ENCODE results near the gene IL36A.

Gene IL36A, protein sequence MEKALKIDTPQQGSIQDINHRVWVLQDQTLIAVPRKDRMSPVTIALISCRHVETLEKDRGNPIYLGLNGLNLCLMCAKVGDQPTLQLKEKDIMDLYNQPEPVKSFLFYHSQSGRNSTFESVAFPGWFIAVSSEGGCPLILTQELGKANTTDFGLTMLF

DNA sequence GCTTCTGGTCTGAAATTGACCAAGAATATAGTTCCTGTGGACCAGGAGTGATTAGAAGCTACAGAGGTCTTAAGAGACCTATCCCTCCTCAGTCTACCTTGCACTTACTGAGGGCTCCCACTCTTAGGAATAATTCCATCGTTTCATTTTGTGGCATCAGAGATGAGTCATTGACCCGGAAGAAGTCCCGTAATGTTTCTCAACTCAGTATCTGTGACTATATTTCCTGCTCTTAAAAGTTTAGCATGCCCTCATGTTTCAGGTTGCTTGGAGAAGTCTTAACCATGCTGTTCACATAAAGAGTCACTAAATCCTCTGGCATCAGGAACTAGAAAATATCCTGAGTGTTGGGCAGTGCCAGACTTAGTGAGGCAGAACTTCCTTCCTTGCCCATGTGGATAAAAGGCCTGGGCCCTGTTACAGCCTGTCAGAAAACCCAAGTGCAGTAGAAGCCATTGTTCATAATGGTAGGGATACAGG lies at the start of gene IL36A:
Gene IL36A, plus strand, starts transcription at position 430 of the 480 bp plus-strand sequence. CDS start 413 bp downstream, outside the sequence.
- no peak within 1 kb of the TSS for H3K4me3 ChIP-seq (ENCODE audit: low read depth, low read length)
- no peak for DNase-seq (ENCODE audit: low read depth)

DNA sequence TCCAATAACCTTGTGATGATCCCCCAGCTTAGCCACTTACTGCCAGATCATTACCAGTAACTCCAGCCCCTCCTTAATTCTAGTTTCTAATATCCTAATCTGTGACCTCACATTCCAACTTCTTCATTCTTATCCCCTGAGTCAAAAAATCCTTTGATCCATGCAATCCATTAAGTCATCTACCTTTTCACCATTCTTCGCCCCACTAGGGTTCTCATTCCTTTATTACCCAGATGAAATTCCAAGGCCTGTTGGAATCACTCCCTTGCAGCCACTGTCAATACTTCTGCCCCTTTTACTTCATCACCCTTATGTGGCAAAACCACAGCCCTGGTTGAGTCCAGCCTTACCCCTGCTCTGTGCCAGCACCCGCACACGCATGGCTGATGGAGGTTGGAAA lies 47.7 kb upstream of the IL36A start:
- DNase-seq (ENCODE audit: low read depth), result no peak
- H3K4me3 ChIP-seq (ENCODE audit: low read depth, low read length), result no peak overlapping the region

DNA sequence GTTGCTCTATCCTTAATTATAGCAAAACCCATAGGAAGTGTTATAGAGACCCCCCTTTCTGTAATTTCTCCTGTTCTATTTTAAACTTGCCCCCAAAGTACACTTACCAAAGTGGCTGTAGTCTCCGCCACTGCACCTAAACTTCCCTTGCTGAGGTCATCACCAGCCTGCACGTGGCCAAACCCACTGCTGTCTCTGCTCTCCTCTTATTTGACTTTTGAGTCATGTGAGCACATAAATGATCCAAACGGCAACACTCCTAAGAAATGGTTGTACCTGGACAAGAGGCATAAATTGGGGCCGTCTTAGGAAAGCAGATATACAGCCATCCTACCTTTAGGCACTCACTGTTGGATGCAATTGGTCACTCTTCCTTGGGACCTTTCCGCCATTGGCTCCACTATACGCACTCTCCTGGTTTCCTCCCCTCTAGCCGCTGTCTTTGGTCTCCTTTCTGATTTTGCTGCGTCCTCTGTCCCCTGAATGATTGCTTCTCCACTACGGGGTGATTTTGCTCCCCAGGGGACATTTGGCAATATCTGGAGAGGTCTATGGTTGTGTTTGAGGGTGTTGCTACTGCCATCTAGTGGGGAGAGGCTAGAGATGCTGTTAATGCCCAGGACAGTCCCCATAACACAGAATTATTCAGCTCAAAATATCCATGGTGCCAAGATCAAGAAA lies 46.7 kb upstream of the IL36A start:
- H3K4me3 ChIP-seq (ENCODE audit: low read depth, low read length), result no peak overlapping the region
- DNase-seq (ENCODE audit: low read depth), result peak; percentile 23

DNA sequence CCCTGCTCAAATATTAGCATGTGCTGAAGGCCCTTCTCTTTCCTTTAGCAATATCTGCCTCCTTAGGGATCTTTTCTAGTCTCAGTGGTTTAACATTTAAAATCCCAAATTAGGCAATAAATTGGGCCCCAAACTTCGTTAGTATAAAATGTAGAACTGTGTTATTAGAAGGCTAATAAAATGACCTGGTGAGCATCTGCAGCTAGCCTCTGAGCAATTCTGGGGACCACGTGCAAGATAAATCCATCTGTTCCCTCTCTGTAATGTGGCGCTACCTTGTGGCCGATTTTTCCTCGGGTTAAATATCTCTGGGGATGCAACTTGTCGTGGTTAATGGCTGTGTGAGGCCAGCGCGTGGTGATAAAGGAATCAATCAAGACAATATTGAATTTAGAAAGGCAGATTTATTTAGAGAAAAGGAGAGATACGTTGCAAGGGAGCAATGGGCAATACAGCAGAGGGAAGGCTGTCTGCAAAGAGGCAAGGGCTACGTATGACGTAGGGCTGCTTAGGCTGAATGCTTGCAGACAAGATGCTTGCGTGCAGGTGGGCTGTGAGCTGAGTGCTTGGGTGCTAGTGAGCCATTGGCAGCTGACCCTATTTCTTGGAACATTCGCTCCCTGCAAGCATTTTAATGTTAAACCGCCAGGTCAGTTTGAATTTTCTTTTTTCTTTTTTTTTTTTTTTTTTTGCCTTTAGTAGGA lies 46.0 kb upstream of the IL36A start:
- no peak overlapping the region for H3K4me3 ChIP-seq (ENCODE audit: low read depth, low read length)
- no peak for DNase-seq (ENCODE audit: low read depth)

DNA sequence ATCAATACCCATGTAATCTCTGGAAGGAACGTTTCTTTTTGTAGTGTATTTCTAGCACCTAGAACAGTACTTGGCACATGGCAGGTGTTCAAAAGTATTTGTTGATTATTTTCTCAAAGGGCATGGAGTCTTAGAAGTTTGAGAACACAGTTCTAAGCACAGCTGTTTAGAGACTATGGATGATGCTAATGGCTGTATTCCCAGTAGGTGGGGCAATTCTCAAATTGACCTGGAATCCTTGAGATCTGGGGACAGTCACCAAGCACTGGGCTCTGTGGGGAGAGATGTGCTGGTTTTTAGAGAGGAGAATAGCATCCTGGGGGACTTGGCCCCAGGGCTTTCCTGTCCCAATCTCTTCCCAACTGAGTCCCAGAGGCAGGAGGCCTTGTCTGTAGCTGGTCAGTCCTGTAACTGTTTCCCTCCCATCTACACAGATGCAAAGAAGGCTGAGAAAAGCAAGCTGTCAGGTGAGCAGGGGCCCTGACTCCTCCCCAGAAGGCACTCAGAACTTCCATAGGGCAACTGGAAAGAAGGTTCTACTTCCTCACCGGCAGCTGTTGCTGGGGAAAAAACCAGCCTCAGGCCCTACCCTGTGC lies 44.9 kb upstream of the IL36A start:
- no peak overlapping the region for H3K4me3 ChIP-seq (ENCODE audit: low read depth, low read length)
- no peak for DNase-seq (ENCODE audit: low read depth)

DNA sequence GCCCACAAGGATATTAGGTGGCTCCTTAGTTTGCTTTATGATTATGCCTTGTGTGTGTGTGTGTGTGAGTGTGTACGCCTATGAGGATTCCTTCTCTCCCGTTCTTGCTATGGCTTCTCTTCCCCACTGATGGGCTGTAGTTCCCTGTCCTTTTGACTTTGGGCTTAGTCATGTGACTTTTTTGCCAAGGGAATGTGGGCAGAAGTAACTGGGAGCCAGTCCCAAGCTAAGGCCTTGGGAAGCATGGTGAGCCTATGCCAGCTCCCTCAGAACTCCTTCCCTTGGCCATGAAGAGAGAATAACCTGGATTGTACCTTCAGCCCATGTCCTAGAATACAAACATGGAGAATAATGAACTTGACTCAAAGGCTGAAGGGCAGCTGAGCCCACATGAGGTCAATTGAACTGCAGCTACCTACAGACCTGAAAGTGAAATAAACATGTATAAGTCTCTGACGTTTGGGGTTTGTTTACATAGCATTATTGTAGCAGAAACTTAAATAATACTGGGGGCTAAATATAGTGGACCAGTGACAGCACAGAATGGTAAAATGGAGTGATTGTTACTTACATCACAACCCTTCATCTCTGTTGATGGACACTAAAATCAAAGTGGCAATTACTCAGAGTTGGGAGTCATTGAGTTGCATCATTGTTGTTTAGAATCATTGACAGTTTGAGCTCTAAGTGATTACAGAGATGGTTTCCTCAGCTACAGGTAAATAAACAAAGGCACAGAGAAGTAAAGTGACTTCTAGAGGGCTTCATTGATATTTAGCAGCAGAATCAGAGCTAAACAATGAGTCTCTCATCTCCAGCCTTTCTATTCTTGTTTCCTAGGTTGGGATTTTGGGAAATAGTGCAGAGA lies 42.7 kb upstream of the IL36A start:
- no peak overlapping the region for H3K4me3 ChIP-seq (ENCODE audit: low read depth, low read length)
- no peak for DNase-seq (ENCODE audit: low read depth)

DNA sequence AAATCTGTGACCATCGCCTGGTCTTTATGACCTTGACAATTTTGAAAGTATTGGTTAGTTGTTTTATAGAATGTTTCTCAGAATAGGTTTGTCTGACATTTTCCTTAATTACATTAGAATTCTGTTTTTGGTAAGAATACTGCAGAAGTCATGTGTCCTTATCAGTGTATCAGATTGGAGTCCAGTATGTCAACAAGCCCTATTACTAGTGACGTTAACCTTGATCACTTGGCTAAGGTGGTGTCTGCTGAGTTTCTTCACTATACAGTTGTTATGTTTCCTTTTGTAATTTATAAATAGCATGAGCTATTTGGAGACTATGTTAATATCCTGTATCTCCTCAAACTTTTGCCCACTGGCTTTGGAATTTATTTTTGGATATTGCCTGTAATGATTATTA lies 38.2 kb upstream of the IL36A start:
- H3K4me3 ChIP-seq (ENCODE audit: low read depth, low read length), result no peak overlapping the region
- no peak for DNase-seq (ENCODE audit: low read depth)

DNA sequence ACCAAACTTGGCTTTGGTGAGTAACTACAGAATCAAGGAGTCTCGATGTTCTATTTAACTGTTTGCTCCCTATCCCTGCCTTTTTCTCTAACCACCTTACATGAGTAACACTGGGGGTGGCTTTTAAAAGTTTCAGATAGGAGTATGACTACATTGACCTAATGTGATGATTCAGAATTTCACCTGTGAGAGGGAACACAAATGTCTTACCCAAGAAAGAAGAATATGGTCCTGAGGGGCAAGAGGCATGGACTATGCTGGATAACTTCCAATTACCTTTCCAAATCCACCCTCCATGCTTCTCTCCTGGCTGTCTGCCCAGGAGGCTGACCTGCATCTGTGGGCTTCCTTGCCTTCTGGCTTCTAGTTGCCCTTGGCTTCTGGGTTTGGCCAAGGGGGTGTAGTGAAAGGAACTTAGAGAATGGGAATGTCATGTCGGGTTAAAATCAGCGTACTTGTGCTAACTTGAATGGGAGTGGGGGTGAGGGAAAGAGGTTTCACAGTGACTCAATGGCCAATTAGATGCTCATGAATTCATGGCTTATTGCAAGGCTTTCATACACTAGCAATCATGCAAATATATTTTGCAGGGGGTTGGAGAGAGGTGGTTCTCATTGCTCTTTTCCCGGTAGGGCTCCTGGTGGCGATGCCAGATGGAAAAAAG lies 32.7 kb upstream of the IL36A start:
- no peak for DNase-seq (ENCODE audit: low read depth)
- H3K4me3 ChIP-seq (ENCODE audit: low read depth, low read length), result no peak overlapping the region

DNA sequence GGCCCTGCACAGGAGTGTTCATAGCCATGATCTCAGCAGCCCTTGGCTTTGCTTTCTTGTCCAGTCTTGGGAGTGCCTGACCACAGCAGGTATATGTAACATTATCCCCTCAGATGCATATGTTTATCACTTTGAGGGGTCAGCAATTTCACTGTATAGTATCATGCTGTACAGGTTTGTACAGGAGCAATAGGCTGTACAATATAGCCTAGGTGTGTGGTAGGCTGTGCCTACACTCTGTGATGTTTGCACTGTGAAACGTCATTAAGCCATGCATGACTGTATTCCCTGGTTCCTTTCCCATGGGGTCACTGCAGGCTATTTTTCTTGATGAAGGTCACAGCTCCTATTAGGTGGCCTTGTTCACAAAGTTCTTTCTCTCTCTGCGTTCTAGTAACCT lies 32.1 kb upstream of the IL36A start:
- H3K4me3 ChIP-seq (ENCODE audit: low read depth, low read length), result no peak overlapping the region
- no peak for DNase-seq (ENCODE audit: low read depth)

DNA sequence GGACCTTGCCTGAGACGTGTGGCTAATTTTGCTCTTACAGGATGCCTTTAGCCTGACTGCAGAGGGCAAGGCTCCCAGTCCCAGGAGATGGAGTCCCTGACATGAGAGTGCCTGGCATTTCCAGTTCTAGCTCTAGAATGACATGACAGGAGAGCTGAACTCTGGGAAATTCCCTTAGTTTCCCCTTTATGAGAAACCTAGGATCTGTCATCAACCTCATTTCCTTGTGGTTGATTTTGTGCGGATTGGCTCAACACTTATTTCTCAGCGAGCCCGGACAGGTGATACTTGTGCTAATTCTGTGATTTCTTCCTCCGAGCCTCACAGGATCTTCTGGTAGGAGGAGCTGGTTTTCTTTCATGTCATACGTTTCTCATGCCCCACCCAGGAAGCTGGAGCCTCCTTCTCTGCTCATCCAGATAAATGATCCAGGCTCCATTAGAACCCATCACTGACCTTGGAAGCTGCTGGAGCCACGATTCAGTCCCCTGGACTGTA lies 27.7 kb upstream of the IL36A start, which contains the start of gene IL36G:
Gene IL36G, plus strand, starts transcription at position 448 of the 498 bp plus-strand sequence. CDS start 633 bp downstream, outside the sequence.
- no peak for DNase-seq (ENCODE audit: low read depth)
- no peak within 1 kb of the TSS for H3K4me3 ChIP-seq (ENCODE audit: low read depth, low read length)

DNA sequence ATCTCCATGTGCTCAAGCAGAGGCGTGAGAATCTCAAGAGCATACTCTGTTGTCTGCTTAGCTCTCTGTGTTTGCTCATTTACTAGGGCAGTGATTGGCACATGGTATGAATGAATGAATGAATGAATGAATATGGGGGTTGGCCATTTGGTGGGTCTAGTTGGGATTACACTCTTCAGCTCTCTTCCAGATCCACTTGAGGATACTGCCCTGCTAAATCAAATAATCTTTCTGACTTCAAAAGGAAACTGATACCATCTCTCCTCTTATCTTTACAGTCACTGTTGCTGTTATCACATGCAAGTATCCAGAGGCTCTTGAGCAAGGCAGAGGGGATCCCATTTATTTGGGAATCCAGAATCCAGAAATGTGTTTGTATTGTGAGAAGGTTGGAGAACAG lies 25.5 kb upstream of the IL36A start:
- H3K4me3 ChIP-seq (ENCODE audit: low read depth, low read length), result no peak overlapping the region
- no peak for DNase-seq (ENCODE audit: low read depth)

DNA sequence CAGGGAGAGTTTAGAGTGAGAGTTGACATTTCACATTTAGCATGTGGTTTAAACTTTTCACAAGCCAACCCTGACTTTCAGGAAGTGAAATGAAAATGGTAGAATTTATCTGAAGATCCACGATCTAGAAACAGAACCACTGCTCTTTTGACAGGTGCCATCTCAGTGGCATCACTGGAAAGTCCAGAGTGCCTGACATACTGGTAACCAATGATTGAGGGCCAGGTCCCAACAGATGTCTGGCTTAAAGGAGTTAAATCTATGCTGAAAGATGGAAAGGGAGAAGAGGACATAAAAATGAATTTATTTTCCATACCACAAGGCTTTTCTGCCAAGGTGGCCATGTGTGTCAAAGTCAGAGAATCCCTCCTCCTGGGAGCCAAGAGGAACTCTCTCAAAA lies 24.7 kb upstream of the IL36A start:
- no peak overlapping the region for H3K4me3 ChIP-seq (ENCODE audit: low read depth, low read length)
- no peak for DNase-seq (ENCODE audit: low read depth)

DNA sequence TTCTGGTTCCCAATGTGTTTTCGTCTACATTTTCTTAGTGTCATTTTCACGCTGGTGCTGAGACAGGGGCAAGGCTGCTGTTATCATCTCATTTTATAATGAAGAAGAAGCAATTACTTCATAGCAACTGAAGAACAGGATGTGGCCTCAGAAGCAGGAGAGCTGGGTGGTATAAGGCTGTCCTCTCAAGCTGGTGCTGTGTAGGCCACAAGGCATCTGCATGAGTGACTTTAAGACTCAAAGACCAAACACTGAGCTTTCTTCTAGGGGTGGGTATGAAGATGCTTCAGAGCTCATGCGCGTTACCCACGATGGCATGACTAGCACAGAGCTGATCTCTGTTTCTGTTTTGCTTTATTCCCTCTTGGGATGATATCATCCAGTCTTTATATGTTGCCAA lies 20.2 kb upstream of the IL36A start:
- no peak for DNase-seq (ENCODE audit: low read depth)
- no peak overlapping the region for H3K4me3 ChIP-seq (ENCODE audit: low read depth, low read length)

DNA sequence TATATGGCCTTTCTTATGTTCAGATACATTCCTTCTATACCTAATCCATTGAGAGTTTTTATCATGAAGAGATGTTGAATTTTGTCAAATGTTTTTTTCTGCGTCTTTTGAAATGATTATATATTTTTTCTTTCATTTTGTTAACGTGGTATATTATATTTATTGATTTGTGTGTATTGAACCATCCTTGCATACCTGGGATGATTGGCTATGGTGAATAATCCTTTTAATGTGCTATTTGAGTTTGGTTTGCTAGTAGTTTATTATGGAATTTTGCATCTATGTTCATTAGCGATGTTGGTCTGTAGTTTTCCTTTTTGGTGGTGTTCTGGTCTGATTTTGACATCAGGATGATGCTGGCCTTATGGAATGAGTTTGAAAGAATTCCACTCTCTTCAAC lies 15.6 kb upstream of the IL36A start:
- no peak overlapping the region for H3K4me3 ChIP-seq (ENCODE audit: low read depth, low read length)
- DNase-seq (ENCODE audit: low read depth), result no peak

DNA sequence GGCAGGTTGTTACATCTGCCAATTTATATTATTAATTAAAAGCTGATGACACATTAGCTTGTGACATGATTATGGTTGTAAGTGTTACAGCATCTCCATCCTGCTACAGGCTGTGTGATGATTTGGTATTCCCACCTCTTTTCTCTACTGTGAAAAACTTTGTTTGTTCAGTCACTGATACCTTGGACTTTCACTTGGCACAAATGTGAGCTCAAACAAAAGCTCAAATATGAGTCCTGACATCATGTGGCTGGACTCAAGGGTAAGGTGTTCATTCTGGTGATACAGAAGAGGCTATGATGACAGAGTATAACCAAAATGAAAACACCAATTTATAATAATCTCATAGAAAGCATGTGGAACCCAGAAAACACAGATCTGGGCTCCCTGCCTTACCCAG lies 11.4 kb upstream of the IL36A start:
- H3K4me3 ChIP-seq (ENCODE audit: low read depth, low read length), result no peak overlapping the region
- no peak for DNase-seq (ENCODE audit: low read depth)

DNA sequence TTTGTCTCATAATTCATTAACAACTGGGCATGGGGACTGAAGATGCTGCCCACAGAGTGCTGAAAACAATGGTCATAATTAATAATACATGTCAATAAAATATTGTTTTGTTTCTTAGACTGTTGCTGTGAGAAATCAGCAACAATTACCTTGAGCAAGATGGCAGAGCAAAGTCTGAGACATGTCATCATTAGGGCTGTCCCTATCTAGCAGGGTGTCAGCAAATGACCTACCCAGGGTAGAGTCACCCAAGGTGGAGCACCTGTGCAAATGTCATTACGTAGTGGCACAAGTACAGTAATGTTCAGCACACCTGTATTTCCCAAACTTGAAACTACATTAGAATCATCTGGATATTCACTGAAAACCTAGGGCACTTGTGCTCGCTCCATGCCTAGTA lies 10.6 kb upstream of the IL36A start:
- DNase-seq (ENCODE audit: low read depth), result no peak
- no peak overlapping the region for H3K4me3 ChIP-seq (ENCODE audit: low read depth, low read length)

DNA sequence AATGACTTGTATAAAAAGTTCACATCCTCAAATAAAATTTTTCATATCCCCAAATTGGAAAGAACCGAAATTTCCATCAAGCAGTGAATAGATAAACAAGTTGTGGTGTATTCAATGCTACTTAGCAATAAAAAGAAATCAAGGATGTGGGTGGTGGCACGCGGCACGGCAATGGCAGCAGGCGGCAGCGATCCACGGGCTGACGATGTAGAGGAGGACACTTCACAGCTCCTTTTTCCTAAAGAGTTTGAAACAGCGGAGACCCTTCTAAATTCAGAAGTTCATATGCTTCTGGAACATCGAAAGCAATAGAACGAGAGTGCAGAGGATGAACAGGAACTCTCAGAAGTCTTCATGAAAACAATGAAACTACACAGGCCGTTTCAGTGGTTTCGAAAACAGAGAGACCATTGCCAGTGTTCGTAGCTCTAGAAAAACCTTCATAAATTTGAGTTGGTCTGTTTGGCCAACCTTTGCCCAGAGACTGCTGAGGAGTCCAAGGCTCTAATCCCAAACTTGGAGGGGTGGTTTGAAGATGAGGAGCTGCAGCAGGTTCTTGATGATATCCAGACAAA lies 9.8 kb upstream of the IL36A start:
- DNase-seq (ENCODE audit: low read depth), result no peak

DNA sequence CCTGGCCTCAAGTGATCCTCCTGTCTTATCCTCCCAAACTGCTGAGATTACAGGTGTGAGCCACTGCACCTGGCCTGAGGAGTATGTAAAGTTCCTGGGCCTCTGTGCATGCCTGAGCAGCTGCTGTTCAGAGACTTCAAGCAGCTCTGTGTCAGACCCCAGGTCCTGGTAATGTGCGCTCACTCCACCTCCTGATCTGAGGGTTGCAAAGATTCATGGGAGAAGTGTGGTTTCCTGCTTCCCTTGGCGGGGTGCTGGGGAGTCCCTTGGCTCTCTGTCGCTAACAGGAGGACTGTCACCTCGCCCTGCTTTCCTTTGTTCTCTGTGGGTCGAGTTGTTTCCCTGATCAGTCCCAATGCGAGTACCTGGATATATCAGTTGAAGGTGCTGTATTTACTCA lies 8.6 kb upstream of the IL36A start:
- no peak for DNase-seq (ENCODE audit: low read depth)
- no peak overlapping the region for H3K4me3 ChIP-seq (ENCODE audit: low read depth, low read length)

More for the DNA sequence above, 9.8 kb upstream of the IL36A start:
- no peak overlapping the region for H3K4me3 ChIP-seq (ENCODE audit: low read depth, low read length)

Data from skeletal muscle cell (primary cell).